GM12864 (cell line): Measurements from ENCODE around the gene NADSYN1.
A peak's percentile ranks its signal among the peaks of the same experiment; 100 is the strongest.

Experiments
- DNase-seq: peaks from one replicate; pipeline ENCODE4 v3.0.0-alpha.2; 2011; ENCODE audit warnings: low read depth
- H3K4me3 ChIP-seq: 2 replicates; pipeline ENCODE4 v1.5.1; 2011; ENCODE audit warnings: mild to moderate bottlenecking, low read depth, low read length, control low read depth
- TF ChIP-seq, protein P1 (sequence below): IDR thresholded peaks from 2 replicates; pipeline ENCODE4 v1.5.1; 2011; ENCODE audit warnings: low read depth, mild to moderate bottlenecking, moderate library complexity, low read length, control low read depth, inconsistent platforms; ENCODE audit errors: missing control alignments

NADSYN1 gene

DNA sequence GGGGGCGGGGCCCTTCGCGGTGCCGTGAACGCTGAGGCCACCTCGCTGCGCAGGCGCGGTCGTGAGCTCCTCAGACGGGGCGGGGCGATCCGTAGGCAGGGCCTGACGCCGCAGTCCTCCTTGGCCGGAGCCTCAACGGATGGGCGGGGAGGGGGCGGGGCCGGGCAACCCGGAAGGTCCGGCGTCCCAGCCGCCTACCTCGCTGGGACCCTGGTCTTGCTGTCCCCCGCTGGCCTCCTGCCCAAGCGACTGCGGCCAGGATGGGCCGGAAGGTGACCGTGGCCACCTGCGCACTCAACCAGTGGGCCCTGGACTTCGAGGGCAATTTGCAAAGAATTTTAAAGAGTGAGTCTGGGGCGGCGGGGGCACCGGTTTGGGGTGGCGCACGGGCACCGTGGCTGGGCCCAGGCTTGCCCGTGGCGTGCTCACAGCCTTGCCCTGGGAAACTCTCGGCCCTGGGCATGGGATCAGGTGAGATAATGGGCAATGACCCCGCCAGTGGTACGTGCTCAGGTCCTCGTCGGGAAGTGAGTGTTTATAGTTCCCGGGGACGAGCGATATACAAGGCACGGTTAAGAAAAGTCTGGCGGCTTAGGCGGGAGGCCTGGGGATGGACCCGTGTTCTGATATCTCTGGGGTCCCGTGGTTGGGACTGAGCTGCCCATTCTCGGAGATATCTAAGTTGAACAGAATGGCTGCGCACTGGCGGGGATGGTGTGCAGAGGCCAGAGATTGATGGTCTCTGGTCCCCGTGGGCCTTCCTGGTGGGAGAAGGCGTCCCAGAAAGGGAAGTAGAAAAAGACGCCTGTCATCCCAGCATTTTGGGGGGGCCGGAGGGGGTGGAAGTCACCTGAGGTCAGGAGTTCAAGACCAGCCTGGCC is at the start of gene NADSYN1:
Gene NADSYN1 (plus strand): TSS at position 167 of the 881 bp plus-strand sequence. CDS start 94 bp downstream, at position 261.
- TF ChIP-seq, protein P1, sequence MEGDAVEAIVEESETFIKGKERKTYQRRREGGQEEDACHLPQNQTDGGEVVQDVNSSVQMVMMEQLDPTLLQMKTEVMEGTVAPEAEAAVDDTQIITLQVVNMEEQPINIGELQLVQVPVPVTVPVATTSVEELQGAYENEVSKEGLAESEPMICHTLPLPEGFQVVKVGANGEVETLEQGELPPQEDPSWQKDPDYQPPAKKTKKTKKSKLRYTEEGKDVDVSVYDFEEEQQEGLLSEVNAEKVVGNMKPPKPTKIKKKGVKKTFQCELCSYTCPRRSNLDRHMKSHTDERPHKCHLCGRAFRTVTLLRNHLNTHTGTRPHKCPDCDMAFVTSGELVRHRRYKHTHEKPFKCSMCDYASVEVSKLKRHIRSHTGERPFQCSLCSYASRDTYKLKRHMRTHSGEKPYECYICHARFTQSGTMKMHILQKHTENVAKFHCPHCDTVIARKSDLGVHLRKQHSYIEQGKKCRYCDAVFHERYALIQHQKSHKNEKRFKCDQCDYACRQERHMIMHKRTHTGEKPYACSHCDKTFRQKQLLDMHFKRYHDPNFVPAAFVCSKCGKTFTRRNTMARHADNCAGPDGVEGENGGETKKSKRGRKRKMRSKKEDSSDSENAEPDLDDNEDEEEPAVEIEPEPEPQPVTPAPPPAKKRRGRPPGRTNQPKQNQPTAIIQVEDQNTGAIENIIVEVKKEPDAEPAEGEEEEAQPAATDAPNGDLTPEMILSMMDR, result no peak
- H3K4me3 ChIP-seq, result peak within 1 kb of the TSS; percentile 72
- peak; percentile 72 for DNase-seq

GRCh38 chr11:71404209-71404608 is 48.8 kb upstream of the NADSYN1 start:
- TF ChIP-seq, protein P1, result no peak
- no peak for DNase-seq
- H3K4me3 ChIP-seq, result no peak overlapping the region

DNA sequence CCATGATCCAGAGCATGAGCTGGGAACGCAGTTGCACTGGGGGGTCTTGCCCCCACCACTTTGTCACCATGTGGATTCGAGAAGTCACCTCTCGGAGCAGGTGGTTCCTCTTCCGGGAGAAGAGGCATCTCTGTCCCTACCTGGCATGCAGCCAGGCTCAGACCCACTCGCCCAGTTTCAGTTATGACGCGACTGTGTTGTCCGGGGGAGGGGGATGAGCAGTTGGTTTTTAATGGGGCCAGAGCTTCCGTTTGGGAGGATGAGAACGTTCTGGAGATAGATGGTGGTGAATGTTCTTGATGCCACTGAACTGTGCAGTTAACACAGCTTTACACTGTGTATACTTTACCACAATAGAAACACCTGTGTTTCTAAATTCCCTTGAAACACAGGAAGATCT is 46.3 kb upstream of the NADSYN1 start:
- no peak for DNase-seq
- TF ChIP-seq, protein P1, result no peak
- no peak overlapping the region for H3K4me3 ChIP-seq

GRCh38 chr11:71407356-71407755 is 45.6 kb upstream of the NADSYN1 start:
- H3K4me3 ChIP-seq, result no peak overlapping the region
- TF ChIP-seq, protein P1, result no peak
- DNase-seq, result no peak

- no peak for DNase-seq
- TF ChIP-seq, protein P1, result no peak
- no peak overlapping the region for H3K4me3 ChIP-seq
These were observed 44.2 kb upstream of the NADSYN1 start for GRCh38 chr11:71408826-71409225.

GRCh38 chr11:71410363-71410966 is 42.5 kb upstream of the NADSYN1 start:
- no peak for DNase-seq
- H3K4me3 ChIP-seq, result no peak overlapping the region
- TF ChIP-seq, protein P1, result no peak
